ENCODE measurements around the gene KIF27. TPM values are rescaled to one million over a fixed set of nuclear protein-coding genes. Genes with fewer than 3 reads are reported as not detected.
"Not testable (repeated sequence)": the region's sequence is repeated elsewhere in the genome, so short reads cannot be mapped to it uniquely, and the experiment has no call there.

Gene KIF27
- total RNA-seq, 4 donors from 2014 or later, result 1.6 to 4.2 (median 3.5) TPM

DNA sequence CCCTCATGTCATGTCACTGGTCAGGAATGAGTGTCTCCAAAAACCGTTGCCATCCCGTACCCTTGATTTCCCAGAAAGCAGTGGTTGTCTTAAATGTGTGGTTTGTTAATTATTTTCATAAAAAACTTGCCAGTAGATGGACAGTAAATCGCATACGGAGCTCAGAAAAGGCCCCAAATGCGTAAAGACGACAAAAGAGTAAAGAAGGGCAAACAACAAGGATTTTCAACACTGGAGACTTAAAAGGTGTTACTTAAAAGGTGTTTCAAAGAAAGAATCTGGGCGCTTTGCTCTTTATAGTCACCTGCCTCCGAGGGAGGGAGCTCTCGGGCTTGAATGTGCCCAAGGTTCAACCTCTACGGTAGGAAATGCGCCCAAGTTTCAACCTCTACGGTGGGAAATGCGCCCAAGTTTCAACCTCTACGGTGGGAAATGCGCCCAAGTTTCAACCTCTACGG lies 734 bp downstream of the KIF27 start:
- Histone ChIP-seq H3K4me1 (peaks cover 0 to 17% (median 9%) of the 10 kb centered on the region in 3 donors), H3K9me3 (no peaks in the 10 kb centered on the region), H3K27me3 (no peaks in the 10 kb centered on the region), H3K4me3 (peak overlapping the region; percentile 88 to 100 (median 94)), H3K27ac (peak overlapping the region; percentile 95 to 99 (median 98)), H3K36me3 (no peaks in the 10 kb centered on the region)
- no peak for DNase-seq
- intact Hi-C loops (cut with DNase I), result no loop called here
- 2 to 3% methylated on average over 13 of the region's 16 CpGs for WGBS, 2 donors
- no peak for TF ChIP-seq POLR2A (IDR thresholded peaks at IDR 0.05)
- TF ChIP-seq, protein P1, sequence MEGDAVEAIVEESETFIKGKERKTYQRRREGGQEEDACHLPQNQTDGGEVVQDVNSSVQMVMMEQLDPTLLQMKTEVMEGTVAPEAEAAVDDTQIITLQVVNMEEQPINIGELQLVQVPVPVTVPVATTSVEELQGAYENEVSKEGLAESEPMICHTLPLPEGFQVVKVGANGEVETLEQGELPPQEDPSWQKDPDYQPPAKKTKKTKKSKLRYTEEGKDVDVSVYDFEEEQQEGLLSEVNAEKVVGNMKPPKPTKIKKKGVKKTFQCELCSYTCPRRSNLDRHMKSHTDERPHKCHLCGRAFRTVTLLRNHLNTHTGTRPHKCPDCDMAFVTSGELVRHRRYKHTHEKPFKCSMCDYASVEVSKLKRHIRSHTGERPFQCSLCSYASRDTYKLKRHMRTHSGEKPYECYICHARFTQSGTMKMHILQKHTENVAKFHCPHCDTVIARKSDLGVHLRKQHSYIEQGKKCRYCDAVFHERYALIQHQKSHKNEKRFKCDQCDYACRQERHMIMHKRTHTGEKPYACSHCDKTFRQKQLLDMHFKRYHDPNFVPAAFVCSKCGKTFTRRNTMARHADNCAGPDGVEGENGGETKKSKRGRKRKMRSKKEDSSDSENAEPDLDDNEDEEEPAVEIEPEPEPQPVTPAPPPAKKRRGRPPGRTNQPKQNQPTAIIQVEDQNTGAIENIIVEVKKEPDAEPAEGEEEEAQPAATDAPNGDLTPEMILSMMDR (IDR thresholded peaks at IDR 0.05), result peak in 2 of 6 experiments; percentile 21 to 27

DNA sequence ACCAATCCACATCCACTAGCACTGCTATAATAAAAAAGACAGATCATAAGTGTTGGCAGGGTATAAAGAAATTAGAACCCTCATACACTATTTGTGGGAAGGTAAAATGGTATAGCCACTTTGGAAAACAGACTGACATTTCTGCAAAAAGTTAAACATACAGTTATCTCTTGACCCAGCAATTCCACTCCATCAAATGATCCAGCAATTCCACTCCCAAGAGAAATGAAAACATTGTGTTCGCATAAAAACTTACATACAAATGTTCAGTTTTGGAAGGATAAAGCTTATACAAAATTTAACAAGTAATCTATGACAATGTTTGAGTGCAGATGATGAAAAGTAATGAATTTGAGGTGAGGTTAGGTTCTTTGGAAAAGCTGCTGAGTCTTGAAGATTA lies 2.1 kb downstream of the KIF27 start:
- DNase-seq, result no peak
- Histone ChIP-seq H3K4me3 (no peak overlapping the region), H3K27me3 (no peaks in the 10 kb centered on the region), H3K36me3 (no peaks in the 10 kb centered on the region), H3K4me1 (peaks cover 0 to 17% (median 9%) of the 10 kb centered on the region in 3 donors), H3K27ac (no peak overlapping the region), H3K9me3 (no peaks in the 10 kb centered on the region)
- intact Hi-C loops (cut with DNase I), result loop anchor here (10.0 kb wide), 1 partner anchor 294 kb away; the partner anchor contains the start of gene IDNK
- 97 to 100% methylated on average over 1 of the region's 1 CpG for WGBS, 2 donors
- no peak for TF ChIP-seq POLR2A (IDR thresholded peaks at IDR 0.05)
- TF ChIP-seq, protein P1 (IDR thresholded peaks at IDR 0.05), result no peak

DNA sequence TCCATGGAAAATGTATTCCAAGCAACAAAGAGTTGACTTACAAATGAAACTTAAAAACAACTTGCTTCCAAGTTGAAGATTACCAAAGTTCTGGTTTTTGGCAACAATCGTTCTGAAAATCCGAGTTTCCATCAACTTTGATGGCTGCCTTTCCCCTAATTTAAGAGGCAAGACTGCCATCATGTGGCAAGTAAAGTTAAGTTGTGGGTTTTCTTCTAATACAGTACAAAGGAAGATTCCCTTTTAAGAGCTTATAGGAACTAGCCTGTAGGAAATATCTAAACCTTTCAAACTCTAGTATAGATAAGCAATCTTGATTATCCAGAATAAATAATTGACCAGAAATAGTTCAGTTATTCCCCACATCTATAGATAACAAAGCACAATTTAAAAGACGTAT lies 9.0 kb downstream of the KIF27 start:
- not testable (repeated sequence) for H3K4me1 ChIP-seq, H3K4me3 ChIP-seq, H3K27me3 ChIP-seq, H3K27ac ChIP-seq, DNase-seq, H3K36me3 ChIP-seq, H3K9me3 ChIP-seq
- intact Hi-C loops (cut with DNase I), result loop anchor here (10.0 kb wide), 1 partner anchor 287 kb away; the partner anchor contains the start of gene IDNK
- TF ChIP-seq, protein P1 (IDR thresholded peaks at IDR 0.05), result peak in 4 of 6 experiments; percentile 26 to 55 (median 30)
- 23 to 31% methylated on average over 3 of the region's 3 CpGs for WGBS, 2 donors

DNA sequence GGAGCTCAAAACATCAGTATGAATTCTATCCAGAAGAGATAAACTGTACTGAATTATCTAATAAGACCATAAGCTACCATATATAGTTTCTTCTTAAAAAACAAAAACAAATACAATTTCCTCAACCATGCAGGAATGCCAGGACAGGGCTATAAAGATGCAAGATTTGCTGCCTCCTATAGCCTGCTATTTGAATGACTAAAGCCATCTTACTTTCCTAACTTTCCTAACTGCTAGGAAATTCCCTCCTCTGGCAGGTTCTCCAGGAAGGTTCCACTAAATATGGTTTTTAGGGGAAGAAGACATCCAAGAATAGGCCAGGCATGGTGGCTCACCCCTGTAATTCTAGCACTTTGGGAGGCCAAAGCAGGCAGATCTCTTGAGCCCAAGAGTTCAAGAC lies 15.1 kb downstream of the KIF27 start:
- Histone ChIP-seq H3K9me3 (no peaks in the 10 kb centered on the region), H3K36me3 (no peaks in the 10 kb centered on the region), H3K27ac (no peak overlapping the region), H3K4me1 (no peaks in the 10 kb centered on the region), H3K27me3 (no peaks in the 10 kb centered on the region), H3K4me3 (no peak overlapping the region)
- intact Hi-C loops (cut with DNase I), result no loop called here
- no peak for DNase-seq
- TF ChIP-seq, protein P1 (IDR thresholded peaks at IDR 0.05), result no peak
- TF ChIP-seq POLR2A (IDR thresholded peaks at IDR 0.05), result no peak

DNA sequence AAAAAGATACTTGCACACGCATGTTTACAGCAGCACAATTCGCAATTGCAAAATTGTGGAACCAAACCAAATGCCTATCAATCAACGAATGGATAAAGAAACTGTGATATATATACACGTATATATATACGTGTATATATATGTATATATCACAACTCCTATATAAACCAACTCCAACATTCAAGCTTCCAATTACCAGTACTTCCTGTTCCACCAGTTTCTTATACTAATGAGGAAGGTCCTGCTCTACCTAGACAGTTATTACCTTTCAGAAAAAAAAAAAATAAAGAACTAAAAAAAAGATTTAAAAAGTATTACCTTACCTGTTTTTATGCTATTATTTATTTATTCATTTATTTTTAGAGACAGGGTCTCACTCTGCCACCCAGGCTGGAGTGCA lies 20.6 kb downstream of the KIF27 start:
- H3K4me1 ChIP-seq; DNase-seq; H3K27ac ChIP-seq; H3K36me3 ChIP-seq; H3K4me3 ChIP-seq; intact Hi-C loops (cut with DNase I); H3K27me3 ChIP-seq; H3K9me3 ChIP-seq: not testable (repeated sequence)
- 61 to 84% methylated on average over 5 of the region's 5 CpGs for whole genome bisulfite sequencing, 2 donors

DNA sequence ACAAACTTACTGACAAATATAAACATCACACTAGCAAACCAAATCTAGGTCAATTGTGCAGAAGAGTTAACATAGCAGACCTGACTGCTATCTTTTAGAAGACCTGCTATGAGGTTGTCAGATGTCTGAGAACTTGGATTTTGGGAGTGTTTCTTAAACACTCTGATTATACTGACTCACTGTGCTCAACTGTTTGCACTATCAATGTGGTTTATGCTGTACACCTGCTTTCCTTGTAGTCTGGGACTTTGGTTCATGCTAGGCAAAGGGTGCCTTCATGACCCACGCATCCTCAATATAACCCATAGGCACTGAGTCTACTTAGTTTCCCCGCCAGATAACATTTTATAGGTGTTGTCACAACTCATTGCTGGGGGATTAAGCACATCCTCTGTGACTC lies 26.9 kb downstream of the KIF27 start:
- H3K4me1 ChIP-seq; H3K4me3 ChIP-seq; H3K9me3 ChIP-seq; intact Hi-C loops (cut with DNase I); H3K36me3 ChIP-seq; DNase-seq; H3K27ac ChIP-seq; H3K27me3 ChIP-seq: not testable (repeated sequence)
- 92 to 95% methylated on average over 2 of the region's 2 CpGs for WGBS, 2 donors

DNA sequence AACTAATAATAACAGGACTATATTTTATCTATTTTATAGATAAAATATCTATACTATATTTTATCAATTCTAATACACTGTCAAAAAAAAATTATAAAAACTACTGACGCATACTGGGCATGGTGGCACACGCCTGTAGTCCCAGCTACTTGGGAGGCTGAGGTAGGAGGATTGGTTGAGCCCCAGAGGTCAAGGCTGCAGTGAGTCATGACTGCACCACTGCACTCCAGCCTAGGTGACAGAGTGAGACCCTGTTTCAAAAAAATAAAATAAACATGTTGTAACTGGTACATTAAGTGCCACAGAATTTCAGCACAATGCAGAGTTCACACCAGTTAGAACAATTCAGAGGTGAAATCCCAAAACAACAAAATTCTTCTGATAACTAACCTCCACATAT lies 34.7 kb downstream of the KIF27 start:
- H3K27ac ChIP-seq; H3K4me3 ChIP-seq; DNase-seq; H3K9me3 ChIP-seq; H3K4me1 ChIP-seq; H3K27me3 ChIP-seq; intact Hi-C loops (cut with DNase I): not testable (repeated sequence)
- peaks cover 0 to 23% (median 0%) of the 10 kb centered on the region in 3 donors for H3K36me3 ChIP-seq
- WGBS, 2 donors, result 100% methylated on average over 2 of the region's 2 CpGs

DNA sequence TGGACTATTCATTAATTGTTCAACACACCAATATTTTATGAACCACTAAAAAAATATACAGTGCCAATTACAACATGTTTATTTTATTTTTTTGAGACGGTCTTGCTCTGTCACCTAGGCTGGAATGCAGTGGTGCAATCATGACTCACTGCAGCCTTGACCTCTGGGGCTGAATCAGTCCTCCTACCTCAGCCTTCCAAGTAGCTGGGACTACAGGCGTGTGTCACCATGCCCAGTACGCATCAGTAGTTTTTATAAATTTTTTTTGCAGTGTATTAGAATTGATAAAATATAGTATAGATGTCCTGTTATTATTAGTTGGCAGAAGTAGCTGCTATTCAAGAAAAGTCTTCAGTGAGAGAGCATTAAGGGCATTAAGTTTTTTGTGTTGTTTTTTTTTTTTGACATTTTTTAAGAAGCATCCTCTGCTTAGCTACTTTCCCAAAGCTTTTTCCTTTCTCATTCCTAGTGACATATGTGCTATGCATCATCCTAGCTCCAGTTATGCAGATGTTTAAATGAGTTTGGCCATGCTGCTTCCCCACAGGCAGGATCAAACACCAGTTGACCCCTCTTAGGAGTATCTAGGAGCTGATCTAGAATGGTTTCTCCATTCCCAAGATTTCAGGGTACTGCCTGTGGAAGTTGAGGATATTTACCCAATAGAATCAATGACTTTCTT lies 35.5 kb downstream of the KIF27 start:
- 41 to 53% methylated on average over 3 of the region's 3 CpGs for WGBS, 2 donors
- intact Hi-C loops (cut with DNase I); H3K4me1 ChIP-seq; DNase-seq; H3K27me3 ChIP-seq; H3K27ac ChIP-seq; H3K4me3 ChIP-seq; H3K9me3 ChIP-seq: not testable (repeated sequence)
- H3K36me3 ChIP-seq, result peaks cover 0 to 23% (median 0%) of the 10 kb centered on the region in 3 donors

DNA sequence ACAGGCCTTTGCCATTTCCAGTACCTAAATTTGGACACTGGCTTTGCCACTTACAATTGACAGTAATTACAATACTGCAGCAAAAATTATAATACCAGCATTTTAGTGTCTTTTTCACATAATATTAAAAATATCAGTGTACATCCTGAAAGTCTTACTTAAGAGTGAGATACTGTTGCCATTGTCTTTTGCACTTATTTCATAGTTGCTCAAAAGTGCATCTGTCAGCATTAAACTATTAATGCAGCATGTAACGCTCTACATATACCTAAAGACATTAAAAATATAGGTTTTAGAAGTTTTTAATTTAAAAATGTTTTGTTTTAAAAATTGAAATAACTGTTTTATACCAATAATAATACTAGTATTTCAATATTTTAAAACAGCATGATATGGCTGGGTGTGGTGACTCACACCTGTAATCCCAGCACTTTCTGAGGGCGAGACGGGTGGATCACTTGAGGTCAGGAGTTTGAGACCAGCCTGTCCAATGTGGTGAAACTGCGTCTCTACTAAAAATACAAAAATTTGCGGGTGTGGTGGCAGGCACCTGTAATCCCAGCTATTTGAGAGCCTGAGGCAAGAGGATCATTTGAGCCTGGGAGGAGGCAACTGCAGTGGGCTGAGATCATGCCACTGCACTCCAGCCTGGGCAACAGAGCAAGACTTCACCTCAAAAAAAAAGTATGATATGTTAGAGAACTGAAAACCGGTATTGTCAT lies 39.4 kb downstream of the KIF27 start:
- H3K4me1 ChIP-seq; H3K27ac ChIP-seq; H3K9me3 ChIP-seq; DNase-seq; intact Hi-C loops (cut with DNase I); H3K36me3 ChIP-seq; H3K4me3 ChIP-seq; H3K27me3 ChIP-seq: not testable (repeated sequence)
- WGBS, 2 donors, result 73 to 81% methylated on average over 4 to 6 of the region's 6 CpGs
